ENCODE data around the gene ALB.

The ALB gene

DNA sequence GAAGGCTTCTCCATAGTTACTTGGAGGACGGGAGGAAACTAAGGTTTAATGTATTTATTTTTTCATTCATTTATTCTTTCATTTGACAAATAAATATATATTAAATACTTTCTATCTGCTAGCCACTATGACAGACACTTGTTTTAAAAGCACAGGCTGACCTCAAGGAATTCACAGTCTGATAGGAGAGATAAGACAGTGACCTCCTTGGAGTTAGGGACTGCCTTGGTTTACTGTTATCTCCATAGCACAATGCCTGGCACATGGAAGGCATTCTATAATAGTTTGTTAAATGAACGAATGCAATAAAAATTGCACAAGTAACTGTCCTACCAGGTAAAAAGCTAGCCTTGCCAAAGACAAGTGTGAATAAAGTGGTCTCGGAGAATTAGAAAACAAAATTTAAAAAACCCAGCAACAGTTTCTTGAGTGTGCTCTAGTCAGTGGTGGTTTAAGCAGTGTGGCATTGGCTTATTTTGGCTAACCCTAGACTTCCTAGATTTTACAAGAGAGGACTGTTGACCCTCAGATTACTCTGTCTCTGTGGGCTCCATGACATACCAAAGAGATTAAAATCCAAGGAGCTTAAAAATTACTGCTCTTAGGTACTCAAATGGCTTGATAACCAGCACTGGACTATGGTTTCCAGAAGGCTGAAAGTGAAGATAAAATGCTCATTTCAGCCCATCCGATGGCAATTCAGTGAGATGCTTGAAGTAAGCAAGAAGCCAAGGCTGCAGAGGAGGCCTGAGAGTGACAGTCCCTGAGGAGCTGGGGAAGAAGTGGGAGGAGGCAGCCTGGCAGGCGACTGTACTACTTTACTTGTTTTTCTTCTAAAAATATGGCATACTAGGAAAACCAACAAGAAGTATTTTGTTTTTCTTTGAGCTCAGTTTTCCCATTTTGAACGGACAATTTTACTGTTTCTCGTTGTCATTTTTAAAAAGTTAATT is 41.6 kb downstream of the ALB start:
- TF ChIP-seq, protein P1, sequence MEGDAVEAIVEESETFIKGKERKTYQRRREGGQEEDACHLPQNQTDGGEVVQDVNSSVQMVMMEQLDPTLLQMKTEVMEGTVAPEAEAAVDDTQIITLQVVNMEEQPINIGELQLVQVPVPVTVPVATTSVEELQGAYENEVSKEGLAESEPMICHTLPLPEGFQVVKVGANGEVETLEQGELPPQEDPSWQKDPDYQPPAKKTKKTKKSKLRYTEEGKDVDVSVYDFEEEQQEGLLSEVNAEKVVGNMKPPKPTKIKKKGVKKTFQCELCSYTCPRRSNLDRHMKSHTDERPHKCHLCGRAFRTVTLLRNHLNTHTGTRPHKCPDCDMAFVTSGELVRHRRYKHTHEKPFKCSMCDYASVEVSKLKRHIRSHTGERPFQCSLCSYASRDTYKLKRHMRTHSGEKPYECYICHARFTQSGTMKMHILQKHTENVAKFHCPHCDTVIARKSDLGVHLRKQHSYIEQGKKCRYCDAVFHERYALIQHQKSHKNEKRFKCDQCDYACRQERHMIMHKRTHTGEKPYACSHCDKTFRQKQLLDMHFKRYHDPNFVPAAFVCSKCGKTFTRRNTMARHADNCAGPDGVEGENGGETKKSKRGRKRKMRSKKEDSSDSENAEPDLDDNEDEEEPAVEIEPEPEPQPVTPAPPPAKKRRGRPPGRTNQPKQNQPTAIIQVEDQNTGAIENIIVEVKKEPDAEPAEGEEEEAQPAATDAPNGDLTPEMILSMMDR (conservative IDR thresholded peaks at IDR 0.05; ENCODE audit: control insufficient read depth, insufficient read depth, low read depth, low read length) = no peak
- no peak for DNase-seq (ENCODE audit: low read depth)
- H3K4me3 ChIP-seq (ENCODE audit: control insufficient read depth, low read depth, low read length) = no peak overlapping the region

DNA sequence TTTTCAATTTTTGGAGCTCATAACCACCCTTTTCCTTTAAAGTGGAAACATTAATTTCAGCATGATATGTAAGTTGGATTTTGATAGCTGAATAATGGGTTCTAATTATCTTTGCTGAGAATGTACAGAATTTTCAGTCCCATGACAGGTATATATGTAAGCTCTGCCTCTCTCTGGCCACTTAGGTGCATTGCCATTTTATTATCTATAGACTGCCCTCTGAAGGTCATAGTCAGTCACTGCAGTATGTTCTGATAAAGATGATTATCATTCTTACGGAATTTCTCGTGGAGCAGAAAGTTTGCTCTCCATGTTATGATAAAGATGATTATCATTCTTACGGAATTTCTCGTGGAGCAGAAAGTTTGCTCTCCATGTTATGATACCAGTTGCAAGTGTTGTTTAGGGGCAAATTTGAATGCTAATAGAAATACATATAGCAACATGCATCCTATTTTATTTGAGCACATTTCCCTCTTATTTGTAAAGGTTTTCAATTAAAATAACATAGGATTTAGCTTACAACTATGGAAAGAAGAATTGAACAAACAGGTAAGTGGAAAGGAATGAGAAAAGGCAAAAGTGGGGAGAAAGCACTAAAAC is 42.4 kb downstream of the ALB start:
- H3K4me3 ChIP-seq (ENCODE audit: control insufficient read depth, low read depth, low read length) = no peak overlapping the region
- TF ChIP-seq, protein P1 (conservative IDR thresholded peaks at IDR 0.05; ENCODE audit: control insufficient read depth, insufficient read depth, low read depth, low read length) = peak; percentile 88
- peak; percentile 70 for DNase-seq (ENCODE audit: low read depth)

DNA sequence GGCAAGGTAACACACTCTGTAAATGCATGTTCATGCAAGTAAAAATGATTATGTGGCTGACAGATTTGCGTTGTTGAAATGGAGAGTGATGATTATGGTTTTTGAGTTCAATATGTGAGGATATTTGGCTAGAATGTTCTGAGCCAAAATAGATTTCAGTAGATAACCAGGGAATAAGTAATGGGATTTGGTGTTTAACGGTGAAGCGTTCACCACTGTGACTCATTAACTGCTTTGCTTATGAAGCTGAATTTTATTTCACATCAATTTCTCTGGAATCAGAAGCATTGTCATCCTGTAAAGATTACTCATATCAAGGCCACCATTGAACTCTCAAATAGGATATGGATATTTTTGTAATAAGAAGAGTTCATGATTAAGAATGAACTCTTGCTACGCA is 43.6 kb downstream of the ALB start:
- no peak overlapping the region for H3K4me3 ChIP-seq (ENCODE audit: control insufficient read depth, low read depth, low read length)
- TF ChIP-seq, protein P1 (conservative IDR thresholded peaks at IDR 0.05; ENCODE audit: control insufficient read depth, insufficient read depth, low read depth, low read length) = no peak

DNA sequence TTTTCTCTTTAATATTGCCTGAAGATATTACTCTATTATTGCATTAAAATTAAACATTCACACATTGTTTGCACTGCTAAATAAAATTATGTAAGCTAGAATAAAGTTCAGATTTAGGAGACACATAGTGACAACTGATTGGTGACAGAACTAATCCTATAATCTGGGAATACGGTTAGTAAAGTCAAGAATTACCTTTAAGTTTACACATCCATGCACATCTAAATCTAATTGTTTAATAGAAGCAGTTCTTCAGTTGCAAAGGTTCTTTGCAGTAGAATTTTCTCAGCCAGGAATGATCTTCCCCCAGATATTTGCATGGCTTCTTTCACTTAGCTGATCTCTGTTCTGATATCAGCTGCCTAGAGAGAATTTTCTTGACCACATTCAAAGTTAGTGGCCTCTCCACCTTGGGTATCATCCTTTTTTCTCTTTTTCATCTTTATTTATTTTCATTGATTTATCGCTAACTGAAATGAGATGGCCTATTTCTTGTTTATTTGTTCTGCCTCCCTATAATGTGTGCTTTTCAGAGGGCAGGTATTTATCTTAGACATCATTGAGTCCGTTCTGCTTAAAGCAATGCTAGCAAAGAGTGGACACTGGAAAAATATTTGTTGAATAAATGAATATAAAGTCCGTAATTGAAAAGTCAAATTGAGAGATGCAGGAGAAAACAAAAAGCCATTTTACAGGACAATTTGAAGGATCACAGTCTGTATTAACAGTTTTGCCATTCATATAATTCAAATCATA is 44.5 kb downstream of the ALB start:
- TF ChIP-seq, protein P1 (conservative IDR thresholded peaks at IDR 0.05; ENCODE audit: control insufficient read depth, insufficient read depth, low read depth, low read length) = no peak
- DNase-seq (ENCODE audit: low read depth) = no peak
- H3K4me3 ChIP-seq (ENCODE audit: control insufficient read depth, low read depth, low read length) = no peak overlapping the region

More for the DNA sequence above, 43.6 kb downstream of the ALB start:
- DNase-seq (ENCODE audit: low read depth) = peak; percentile 74

DNA sequence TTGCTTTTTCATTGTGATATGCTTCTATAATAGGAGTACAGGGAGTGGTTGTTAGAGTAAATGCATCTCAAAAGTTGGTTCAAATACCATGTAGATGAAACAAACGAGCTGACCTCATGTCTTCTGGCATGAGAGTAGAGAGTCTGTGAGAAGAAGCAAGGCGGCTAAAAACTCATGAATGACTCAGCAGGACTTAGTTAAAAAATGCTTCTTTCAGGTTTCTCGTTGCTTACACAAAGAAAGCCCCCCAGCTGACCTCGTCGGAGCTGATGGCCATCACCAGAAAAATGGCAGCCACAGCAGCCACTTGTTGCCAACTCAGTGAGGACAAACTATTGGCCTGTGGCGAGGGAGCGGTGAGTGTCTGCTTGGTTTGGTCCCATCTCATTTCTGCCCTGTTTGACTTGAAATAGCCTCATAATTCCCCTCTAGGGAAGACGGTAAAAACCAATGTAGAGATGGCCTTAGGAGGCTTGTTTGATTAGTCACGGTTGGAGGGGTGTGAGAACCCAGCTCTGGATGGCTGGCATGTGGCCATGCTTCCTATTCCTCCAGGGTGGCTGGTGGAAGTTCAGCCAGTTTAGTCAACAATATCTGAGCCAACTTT is 46.4 kb downstream of the ALB start:
- peak; percentile 95 for DNase-seq (ENCODE audit: low read depth)
- TF ChIP-seq, protein P1 (conservative IDR thresholded peaks at IDR 0.05; ENCODE audit: control insufficient read depth, insufficient read depth, low read depth, low read length) = no peak
- H3K4me3 ChIP-seq (ENCODE audit: control insufficient read depth, low read depth, low read length) = no peak overlapping the region

DNA sequence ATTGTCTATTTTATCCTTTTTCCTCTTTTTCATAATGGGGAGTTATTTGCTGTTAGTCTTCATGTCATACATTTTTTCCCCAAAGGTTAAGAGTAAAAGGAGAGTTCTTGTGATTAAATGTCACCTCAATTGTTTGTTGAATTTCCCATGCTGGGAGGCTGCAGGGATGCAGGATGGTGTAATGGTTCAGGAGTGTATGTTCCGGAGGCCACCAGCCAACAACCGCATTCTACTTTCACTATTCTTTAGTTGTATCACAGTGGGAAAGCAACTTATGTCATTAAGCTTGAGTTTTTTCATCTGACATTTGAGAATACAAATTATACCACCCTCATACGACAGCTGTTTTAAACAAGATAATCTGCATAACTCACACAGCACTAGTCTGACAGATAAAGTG is 47.3 kb downstream of the ALB start:
- TF ChIP-seq, protein P1 (conservative IDR thresholded peaks at IDR 0.05; ENCODE audit: control insufficient read depth, insufficient read depth, low read depth, low read length) = no peak
- no peak overlapping the region for H3K4me3 ChIP-seq (ENCODE audit: control insufficient read depth, low read depth, low read length)
- peak; percentile 45 for DNase-seq (ENCODE audit: low read depth)

Measured in fibroblast of mammary gland (primary cell).